GM18508 (cell line): ENCODE data around the gene CACNA2D2.

ENCODE experiments used
- ATAC-seq: cut with Tn5 transposase; IDR thresholded peaks from one replicate; pipeline ENCODE4 v1.9.1; 2021; ENCODE audit warnings: moderate number of reproducible peaks; ENCODE audit not compliant: insufficient read depth, unreplicated experiment

CACNA2D2 gene

GRCh38 chr3:50319894-50320625 is 183.4 kb downstream of the CACNA2D2 start:
- ATAC-seq, result no peak

DNA sequence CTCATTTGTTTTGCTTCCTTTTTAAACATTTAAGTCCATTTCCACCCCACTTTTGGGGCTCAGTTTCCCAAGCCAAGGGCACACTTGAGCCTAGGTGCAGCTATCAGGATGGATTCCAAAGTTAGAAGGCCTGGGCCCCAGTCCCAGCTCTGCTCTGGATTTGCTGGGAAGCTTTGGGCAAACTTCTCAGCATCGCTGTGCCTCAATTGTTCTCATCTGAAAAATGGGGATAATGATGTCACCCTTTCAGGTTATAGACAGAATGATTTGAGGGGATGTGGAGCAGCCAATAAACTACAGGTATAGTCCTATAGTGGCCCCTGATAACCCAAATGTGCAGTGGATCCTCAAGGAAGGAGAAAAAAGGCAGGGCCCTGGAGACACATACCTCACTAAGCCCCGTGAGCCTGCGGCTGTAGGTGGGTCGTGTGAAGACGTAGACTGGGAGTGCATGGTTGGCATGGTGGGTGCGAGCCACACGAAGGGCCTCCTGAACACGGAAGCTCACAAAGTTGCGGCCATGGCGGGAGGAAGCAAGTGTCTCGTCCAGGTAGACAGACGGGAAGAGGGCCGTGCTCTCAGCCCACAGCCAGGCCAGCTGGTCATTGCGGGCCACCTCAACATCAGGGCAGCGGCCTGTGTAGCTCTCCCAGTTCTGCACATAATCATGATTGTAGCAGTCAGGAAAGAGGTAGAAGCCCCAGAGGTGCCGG is 184.1 kb downstream of the CACNA2D2 start:
- no peak for ATAC-seq

- ATAC-seq, result no peak
Observed at GRCh38 chr3:50318615-50319014, 184.8 kb downstream of the CACNA2D2 start.

- no peak for ATAC-seq
Observed at GRCh38 chr3:50318163-50318562, 185.3 kb downstream of the CACNA2D2 start.

DNA sequence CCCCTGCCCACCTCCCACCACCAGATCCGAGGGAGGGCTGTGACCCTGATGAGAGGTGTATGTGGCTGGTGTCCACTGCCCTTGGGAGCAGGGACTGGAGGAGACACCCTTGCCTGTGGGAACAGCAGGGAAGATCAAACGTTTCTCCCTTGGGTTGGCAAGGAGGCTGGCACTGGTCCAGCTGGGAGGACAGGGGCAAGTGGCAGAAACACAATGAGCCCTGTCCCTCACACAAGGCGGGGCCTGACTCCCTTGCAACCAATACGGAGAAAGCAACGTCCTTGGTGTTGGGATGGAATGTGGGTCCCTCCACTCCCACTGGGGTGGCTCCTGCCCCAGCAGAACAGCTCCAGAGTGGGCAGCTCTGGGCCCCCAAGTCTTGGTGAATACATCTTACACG is 186.1 kb downstream of the CACNA2D2 start:
- ATAC-seq, result no peak

DNA sequence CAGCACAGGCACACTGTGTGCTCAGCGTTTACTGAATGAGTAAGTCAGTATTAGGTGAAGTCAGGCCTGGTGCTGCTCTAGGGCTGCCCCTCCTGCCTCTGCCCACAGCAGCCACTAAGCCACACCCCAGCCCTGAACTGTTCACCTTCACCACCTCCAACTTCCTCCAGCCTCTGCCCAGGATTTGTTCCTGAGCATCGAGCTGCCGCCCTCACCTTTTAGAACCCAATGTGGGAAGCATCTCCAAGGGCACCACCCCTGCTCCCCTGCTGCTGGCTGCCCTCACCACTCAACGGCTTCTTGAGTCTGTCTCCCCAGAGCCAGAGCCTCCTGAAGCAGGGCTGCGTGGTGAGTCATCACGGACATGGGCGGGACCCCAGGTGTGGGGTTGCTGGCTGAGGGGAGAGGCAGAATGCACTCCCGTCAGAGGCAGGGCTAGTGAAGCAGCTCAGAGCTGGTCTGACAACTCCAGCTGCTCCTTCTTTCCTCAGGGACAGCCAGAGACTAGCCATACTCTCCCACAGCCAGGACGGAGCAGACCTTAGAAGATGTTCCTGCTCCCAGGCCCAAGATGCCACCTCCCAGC is 186.7 kb downstream of the CACNA2D2 start:
- ATAC-seq, result no peak

DNA sequence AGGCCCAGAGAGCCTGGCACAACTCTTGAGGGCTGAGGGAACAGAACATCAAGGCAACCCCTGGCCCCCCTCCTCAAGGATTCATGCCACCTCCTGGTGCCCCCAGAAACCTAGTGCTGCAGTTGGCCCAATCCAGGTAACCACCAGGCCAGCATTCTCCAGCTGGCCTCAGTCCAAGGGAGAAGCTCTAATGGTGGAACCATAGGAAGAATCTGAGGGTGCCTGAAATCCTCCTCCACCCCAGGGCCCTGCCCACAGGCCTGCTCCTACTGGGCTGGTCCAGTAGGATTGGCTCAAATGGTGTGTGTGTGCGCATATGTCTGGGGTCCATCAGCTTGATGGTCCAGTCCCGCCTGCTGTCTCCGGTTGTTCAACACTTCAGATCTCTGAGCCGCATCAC is 188.6 kb downstream of the CACNA2D2 start:
- no peak for ATAC-seq

- ATAC-seq, result no peak
Observed at GRCh38 chr3:50314342-50314741, 189.1 kb downstream of the CACNA2D2 start.
